T-helper 22 cell (primary cell): ENCODE data around the gene EGFR.

Experiments used
- DNase-seq: peaks from one replicate; pipeline ENCODE4 v3.0.0-alpha.2; 2020; ENCODE audit warnings: low read depth

Gene EGFR

DNA sequence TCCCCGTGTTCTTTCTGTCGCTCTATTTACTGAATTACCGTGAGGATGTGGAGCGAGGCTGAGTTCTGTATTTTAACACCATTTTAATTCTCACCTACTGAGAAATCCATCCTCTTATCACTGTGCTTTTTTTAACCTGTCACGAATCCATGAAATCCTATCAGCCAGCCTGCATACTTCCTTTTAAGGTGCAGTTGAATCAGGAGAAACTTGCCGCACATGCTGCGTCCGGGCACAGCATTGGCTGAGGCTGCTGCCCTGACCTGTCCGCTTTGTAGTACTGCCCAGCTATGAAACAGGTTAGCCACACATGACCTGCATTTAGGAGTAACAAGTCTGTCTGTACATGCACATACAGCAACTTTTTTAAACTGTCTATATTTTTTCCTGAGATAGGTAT is 82.5 kb downstream of the EGFR start:
- DNase-seq, result no peak

DNA sequence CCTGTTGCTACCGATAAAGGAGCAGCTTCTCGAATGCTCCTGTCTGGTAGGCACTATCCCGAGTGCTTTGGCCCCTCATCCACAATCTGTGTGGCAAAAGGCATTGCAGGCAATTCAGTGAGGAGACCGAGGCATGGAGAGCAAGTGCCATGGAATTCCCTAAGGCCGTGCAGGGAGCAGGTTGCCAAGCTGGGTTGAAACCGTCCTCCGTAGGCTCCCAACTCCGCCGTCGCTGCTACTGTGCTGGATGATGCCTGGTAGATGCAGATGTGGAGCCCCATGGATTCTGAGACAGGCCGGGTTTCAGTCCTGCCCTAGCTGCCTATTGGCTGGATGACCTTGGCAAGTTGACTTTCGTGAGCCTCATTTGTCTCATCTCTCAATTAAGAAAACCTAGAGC is 85.3 kb downstream of the EGFR start:
- no peak for DNase-seq

DNA sequence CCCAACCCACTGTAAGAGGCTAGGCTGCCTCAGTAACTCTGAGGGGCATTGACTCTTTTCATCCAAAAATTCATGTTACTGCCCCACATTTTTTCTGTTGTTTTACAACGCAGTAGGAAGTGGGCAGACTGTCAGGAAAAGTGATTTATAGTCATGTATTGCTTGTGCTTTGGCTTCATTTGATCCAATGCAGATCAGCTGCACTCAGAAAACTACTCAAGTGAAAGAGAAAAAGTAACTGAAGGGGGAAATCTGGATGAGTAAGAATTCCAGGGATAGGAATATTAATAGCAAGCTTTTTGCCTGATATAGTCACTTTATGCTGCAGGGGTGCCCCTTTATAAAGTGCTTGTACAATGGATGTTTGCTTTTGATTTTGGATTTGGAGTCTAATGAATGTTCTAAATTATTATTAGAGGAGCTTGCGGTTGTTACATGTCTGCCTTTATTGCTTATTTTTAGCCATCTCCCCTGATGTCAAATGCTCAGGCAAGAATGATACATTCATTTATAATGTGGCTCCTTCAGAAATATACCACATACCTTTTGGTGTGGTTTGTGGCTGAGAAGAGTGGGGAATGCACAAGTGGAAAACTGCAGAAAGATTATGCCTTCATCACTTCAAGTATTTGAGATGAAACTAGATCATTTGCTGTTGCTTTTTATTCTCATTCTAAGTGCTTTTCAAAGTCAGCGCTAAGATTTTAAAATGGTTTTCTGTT is 86.1 kb downstream of the EGFR start:
- no peak for DNase-seq

DNA sequence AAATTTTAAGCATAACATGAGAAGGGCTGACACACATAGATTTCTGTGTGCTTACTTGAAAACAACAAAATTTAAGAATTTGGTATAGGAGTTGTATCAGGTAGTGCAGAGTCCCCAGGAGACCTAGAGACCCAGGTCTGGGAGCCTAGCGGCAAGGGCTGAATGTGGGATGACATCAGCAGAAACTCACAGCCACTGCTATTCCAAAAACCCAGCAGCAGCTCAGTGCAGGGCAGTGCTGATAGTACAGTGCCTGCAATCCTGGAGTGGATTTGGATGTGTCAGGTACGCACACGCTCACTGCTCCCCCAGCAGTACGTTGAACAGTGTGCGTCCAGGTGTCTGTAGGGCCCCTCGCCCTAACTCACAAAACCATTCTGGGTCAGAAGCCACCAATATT is 87.1 kb downstream of the EGFR start:
- no peak for DNase-seq

DNA sequence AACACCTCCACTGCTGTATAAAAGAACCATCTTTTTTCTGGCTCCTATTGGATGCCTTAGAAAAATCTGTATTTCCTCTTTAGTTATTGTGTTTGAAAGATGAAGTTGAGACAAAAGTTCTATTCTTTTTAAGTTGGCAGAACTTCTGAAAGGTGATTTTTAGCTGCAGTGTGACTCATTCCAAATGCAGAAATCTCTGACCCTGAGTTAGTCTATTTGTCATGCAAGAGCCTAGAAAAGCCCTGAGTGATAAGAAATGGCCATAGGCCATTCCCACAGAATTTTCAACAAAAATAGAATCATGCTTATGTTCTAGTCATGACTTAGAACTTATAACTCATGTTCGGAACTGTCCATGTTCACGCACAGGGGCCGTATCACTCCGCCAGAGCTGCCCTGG is 89.1 kb downstream of the EGFR start:
- no peak for DNase-seq

DNA sequence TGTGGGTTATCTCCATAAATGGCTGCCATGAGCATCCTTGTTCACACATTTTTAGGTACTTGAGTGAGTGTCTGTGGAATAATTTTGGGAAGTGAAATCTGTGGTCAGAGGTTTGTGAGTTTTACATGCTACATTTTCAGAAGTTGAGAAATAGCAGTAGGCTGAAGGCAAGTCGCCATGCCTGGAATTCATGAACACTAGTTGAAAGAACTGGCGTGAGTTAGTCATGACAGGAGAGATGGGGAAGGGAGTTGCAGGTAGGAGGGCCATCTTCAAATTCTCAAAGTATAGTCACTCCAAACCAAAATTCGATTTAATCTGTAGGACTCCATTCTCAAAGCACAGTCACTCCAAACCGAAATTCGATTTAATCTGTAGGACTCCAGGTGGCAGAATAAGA is 89.6 kb downstream of the EGFR start:
- DNase-seq, result no peak

GRCh38 chr7:55108818-55109217 is 90.0 kb downstream of the EGFR start:
- no peak for DNase-seq

GRCh38 chr7:55109404-55110167 is 90.8 kb downstream of the EGFR start:
- no peak for DNase-seq

DNA sequence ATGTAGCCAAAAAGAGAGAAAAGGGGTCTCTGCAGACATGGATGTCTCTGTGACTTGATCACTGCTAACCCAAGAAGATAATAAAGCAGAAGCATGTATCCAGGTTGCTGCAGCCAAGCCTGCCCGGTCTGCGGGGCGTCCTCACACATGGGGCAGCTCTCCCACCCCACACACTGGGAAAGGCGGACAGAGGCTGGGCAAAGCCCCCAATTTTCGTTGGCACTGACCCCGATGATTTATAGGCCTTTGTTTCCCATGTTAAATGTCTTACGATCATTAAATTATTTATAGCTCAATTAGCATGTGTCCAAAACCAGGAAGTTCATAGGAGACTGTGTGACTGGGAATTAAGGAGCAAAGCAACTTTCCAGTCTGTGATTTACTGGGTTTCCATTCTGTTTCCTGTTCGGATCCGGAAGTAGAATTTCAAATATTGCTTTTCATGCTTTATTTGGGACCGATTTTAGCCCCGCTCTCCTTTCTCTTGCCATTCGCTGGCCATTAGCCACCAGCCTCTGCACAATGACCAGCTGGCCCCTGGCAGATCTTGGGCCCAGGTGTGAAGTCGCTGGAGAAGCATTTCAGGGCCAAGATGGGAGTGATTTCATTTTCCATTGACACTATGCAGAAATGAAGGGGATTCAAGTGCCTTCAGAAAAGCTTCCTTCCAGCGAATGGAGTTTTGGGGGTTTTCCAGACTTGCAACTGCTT is 91.6 kb downstream of the EGFR start:
- no peak for DNase-seq

- DNase-seq, result no peak
Measured at GRCh38 chr7:55110993-55111361, 92.2 kb downstream of the EGFR start.

- no peak for DNase-seq
Measured at GRCh38 chr7:55112056-55112455, 93.2 kb downstream of the EGFR start.

GRCh38 chr7:55113760-55114540 is 95.1 kb downstream of the EGFR start:
- no peak for DNase-seq

DNA sequence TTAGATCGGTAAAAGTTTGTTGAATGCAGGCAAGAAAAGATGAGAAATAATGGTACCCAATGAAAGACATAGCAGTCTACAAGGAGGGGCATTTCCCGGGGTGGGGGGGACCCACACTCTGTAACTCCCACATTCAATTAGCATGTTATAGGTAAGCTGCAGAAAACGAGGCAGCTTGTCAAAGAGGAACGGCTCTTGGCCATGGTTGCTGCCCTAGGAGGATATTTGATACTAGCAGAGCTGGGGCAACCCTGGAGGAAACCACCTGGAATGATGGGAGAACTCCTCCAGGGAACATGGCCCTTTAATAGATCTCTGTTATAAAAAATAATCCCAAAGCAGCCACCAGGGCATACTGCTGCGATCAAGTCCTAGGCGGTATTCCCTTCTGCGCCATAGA is 98.5 kb downstream of the EGFR start:
- DNase-seq, result no peak

- DNase-seq, result no peak
Measured at GRCh38 chr7:55118426-55118825, 99.6 kb downstream of the EGFR start.

DNA sequence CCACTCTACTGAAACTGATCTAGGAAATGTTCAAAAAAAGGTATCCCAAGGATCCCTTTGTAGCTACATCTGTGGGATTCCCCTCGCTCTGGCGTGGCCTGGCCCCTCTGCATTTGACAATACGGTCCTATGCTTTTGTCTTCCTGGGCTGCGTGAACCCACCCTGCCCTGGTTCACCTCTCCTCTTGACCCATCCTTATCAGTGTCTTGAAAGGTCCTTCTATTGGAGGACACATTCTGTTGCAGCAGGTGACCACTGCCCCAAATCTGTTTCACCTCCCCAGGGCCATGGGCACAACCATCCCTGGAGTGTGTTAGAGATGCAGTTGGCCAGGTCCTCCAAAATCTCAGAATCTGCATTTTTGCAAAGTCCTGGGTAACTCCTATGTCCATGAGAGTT is 100.8 kb downstream of the EGFR start:
- DNase-seq, result no peak

DNA sequence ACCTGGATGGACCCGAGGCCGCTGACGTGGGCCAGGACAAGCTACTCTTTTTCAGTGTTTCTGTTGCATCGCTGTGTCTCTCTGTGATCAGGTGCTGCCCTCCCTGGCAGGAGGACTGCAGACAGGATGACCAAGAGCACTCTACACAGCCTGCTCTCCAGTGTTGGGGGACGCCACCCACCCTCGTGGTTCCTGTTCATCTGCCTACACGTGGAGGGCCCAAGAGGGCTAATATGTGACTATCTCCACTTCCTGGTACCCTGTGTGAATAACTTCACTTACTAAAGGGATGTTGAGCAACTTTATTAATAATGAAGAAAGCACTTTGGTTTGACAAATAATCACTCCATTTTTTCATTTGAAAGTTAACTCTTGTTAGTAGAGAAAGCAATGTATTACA is 101.3 kb downstream of the EGFR start:
- DNase-seq, result no peak

GRCh38 chr7:55120501-55121198 is 101.8 kb downstream of the EGFR start:
- no peak for DNase-seq

DNA sequence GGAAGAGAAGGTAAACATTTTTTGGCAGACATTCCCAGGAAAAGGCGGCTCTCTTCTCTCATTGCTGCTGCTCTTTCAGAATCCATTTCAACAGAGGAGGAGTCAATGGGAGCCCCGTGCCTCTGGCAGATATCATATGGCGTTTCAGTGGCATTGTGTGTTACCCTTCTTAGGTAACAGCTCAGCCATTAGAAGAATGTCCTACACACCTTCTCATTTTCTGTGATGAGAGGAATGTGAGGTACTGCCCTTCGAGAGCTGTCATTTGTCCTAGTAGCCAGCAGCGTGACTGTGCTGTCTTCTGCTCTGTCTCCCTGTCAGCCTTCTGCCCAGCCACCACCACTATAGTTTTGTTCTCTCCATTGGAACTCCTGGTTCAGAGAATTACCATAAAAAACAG is 102.4 kb downstream of the EGFR start:
- DNase-seq, result no peak

DNA sequence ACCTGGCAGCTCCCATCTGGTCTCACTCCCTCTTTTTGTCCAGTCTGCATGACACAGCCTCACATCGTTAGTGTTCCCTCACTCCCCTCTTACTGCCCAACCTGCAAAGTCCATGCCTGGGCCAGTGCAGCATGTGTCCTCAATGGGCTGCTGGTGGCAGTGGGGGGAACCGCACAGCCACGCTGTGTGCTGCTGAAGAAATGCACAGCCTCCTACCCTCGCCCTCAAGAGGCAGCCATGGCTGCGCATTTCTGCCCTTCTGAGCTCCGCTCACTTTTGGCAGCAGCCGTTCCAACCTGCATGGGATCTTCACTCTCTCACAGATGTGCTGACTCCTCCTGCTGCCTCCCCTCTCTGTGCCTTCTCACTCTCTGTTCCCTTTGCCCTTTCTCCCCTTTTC is 103.4 kb downstream of the EGFR start:
- no peak for DNase-seq

GRCh38 chr7:55124989-55125875 is 106.4 kb downstream of the EGFR start:
- no peak for DNase-seq

GRCh38 chr7:55127135-55127551 is 108.3 kb downstream of the EGFR start:
- no peak for DNase-seq
